ENCODE data around the gene ATIC. TPM values are rescaled to one million over a fixed set of nuclear protein-coding genes. Genes with fewer than 3 reads are reported as not detected.

ATIC gene
- total RNA-seq, 1 experiment from 2014 or later: 84.5 TPM

GRCh38 chr2:215371915-215372897, 60.3 kb downstream of the ATIC start:
- H3K4me3 ChIP-seq (ENCODE audit: low read length): no peak overlapping the region
- no peaks in the 10 kb centered on the region for H3K27me3 ChIP-seq (ENCODE audit: low read length)
- H2AFZ ChIP-seq (ENCODE audit: low read length): no peak overlapping the region
- no peaks in the 10 kb centered on the region for H3K79me2 ChIP-seq (ENCODE audit: low read length)
- no peak overlapping the region for H3K27ac ChIP-seq (ENCODE audit: low read length)
- H4K20me1 ChIP-seq (ENCODE audit: insufficient read depth, low read depth, low read length): no peaks in the 10 kb centered on the region
- H3K4me1 ChIP-seq (ENCODE audit: low read length): no peaks in the 10 kb centered on the region
- H3K4me2 ChIP-seq (ENCODE audit: low read depth, low read length, poor library complexity, severe bottlenecking): no peak overlapping the region
- no peak overlapping the region for H3K9ac ChIP-seq (ENCODE audit: low read length)
- peaks cover 5% of the 10 kb centered on the region; the same call in 1 of the 2 replicates for H3K36me3 ChIP-seq (ENCODE audit: insufficient read depth, low read length)
- no peak for DNase-seq
- no peaks in the 10 kb centered on the region for H3K9me2 ChIP-seq (replicated peaks; ENCODE audit: insufficient read depth, low read length)
- H3K9me3 ChIP-seq (ENCODE audit: low read length): no peaks in the 10 kb centered on the region

GRCh38 chr2:215372968-215373649, 61.2 kb downstream of the ATIC start:
- Histone ChIP-seq H4K20me1 (ENCODE audit: insufficient read depth, low read depth, low read length) (no peaks in the 10 kb centered on the region), H3K27ac (ENCODE audit: low read length) (no peak overlapping the region), H3K36me3 (ENCODE audit: insufficient read depth, low read length) (peaks cover 5% of the 10 kb centered on the region; the same call in 1 of the 2 replicates), H2AFZ (ENCODE audit: low read length) (no peak overlapping the region), H3K9ac (ENCODE audit: low read length) (no peak overlapping the region), H3K9me3 (ENCODE audit: low read length) (no peaks in the 10 kb centered on the region), H3K27me3 (ENCODE audit: low read length) (no peaks in the 10 kb centered on the region), H3K9me2 (replicated peaks; ENCODE audit: insufficient read depth, low read length) (no peaks in the 10 kb centered on the region), H3K4me3 (ENCODE audit: low read length) (no peak overlapping the region), H3K4me2 (ENCODE audit: low read depth, low read length, poor library complexity, severe bottlenecking) (no peak overlapping the region), H3K79me2 (ENCODE audit: low read length) (no peaks in the 10 kb centered on the region), H3K4me1 (ENCODE audit: low read length) (no peaks in the 10 kb centered on the region)
- no peak for DNase-seq

GRCh38 chr2:215374002-215374401, 62.1 kb downstream of the ATIC start:
- Histone ChIP-seq H4K20me1 (ENCODE audit: insufficient read depth, low read depth, low read length) (no peaks in the 10 kb centered on the region), H2AFZ (ENCODE audit: low read length) (no peak overlapping the region), H3K9me2 (replicated peaks; ENCODE audit: insufficient read depth, low read length) (no peaks in the 10 kb centered on the region), H3K9ac (ENCODE audit: low read length) (no peak overlapping the region), H3K4me2 (ENCODE audit: low read depth, low read length, poor library complexity, severe bottlenecking) (no peak overlapping the region), H3K79me2 (ENCODE audit: low read length) (no peaks in the 10 kb centered on the region), H3K4me3 (ENCODE audit: low read length) (no peak overlapping the region), H3K27me3 (ENCODE audit: low read length) (no peaks in the 10 kb centered on the region), H3K4me1 (ENCODE audit: low read length) (no peaks in the 10 kb centered on the region), H3K9me3 (ENCODE audit: low read length) (no peaks in the 10 kb centered on the region), H3K36me3 (ENCODE audit: insufficient read depth, low read length) (peaks cover 5% of the 10 kb centered on the region; the same call in 1 of the 2 replicates), H3K27ac (ENCODE audit: low read length) (no peak overlapping the region)
- no peak for DNase-seq

GRCh38 chr2:215374642-215375466, 63.0 kb downstream of the ATIC start:
- H3K9me3 ChIP-seq (ENCODE audit: low read length): no peaks in the 10 kb centered on the region
- H4K20me1 ChIP-seq (ENCODE audit: insufficient read depth, low read depth, low read length): no peaks in the 10 kb centered on the region
- no peak overlapping the region for H3K4me3 ChIP-seq (ENCODE audit: low read length)
- H2AFZ ChIP-seq (ENCODE audit: low read length): no peak overlapping the region
- H3K9ac ChIP-seq (ENCODE audit: low read length): no peak overlapping the region
- no peak overlapping the region for H3K4me2 ChIP-seq (ENCODE audit: low read depth, low read length, poor library complexity, severe bottlenecking)
- DNase-seq: no peak
- H3K27me3 ChIP-seq (ENCODE audit: low read length): no peaks in the 10 kb centered on the region
- H3K4me1 ChIP-seq (ENCODE audit: low read length): no peaks in the 10 kb centered on the region
- peaks cover 5% of the 10 kb centered on the region; the same call in 1 of the 2 replicates for H3K36me3 ChIP-seq (ENCODE audit: insufficient read depth, low read length)
- no peaks in the 10 kb centered on the region for H3K9me2 ChIP-seq (replicated peaks; ENCODE audit: insufficient read depth, low read length)
- H3K79me2 ChIP-seq (ENCODE audit: low read length): no peaks in the 10 kb centered on the region
- H3K27ac ChIP-seq (ENCODE audit: low read length): no peak overlapping the region

GRCh38 chr2:215375467-215375830, 63.6 kb downstream of the ATIC start:
- Histone ChIP-seq H3K9me2 (replicated peaks; ENCODE audit: insufficient read depth, low read length) (no peaks in the 10 kb centered on the region), H3K4me1 (ENCODE audit: low read length) (no peaks in the 10 kb centered on the region), H3K79me2 (ENCODE audit: low read length) (no peaks in the 10 kb centered on the region), H3K4me3 (ENCODE audit: low read length) (no peak overlapping the region), H3K9ac (ENCODE audit: low read length) (no peak overlapping the region), H4K20me1 (ENCODE audit: insufficient read depth, low read depth, low read length) (no peaks in the 10 kb centered on the region), H3K27ac (ENCODE audit: low read length) (no peak overlapping the region), H3K4me2 (ENCODE audit: low read depth, low read length, poor library complexity, severe bottlenecking) (no peak overlapping the region), H3K9me3 (ENCODE audit: low read length) (no peaks in the 10 kb centered on the region), H3K27me3 (ENCODE audit: low read length) (no peaks in the 10 kb centered on the region), H3K36me3 (ENCODE audit: insufficient read depth, low read length) (peaks cover 5% of the 10 kb centered on the region; the same call in 1 of the 2 replicates), H2AFZ (ENCODE audit: low read length) (no peak overlapping the region)
- DNase-seq: no peak

GRCh38 chr2:215376103-215376780, 64.4 kb downstream of the ATIC start:
- Histone ChIP-seq H3K27ac (ENCODE audit: low read length) (no peak overlapping the region), H3K4me1 (ENCODE audit: low read length) (no peaks in the 10 kb centered on the region), H3K79me2 (ENCODE audit: low read length) (no peaks in the 10 kb centered on the region), H3K36me3 (ENCODE audit: insufficient read depth, low read length) (peaks cover 5% of the 10 kb centered on the region; the same call in 1 of the 2 replicates), H3K4me3 (ENCODE audit: low read length) (no peak overlapping the region), H4K20me1 (ENCODE audit: insufficient read depth, low read depth, low read length) (no peaks in the 10 kb centered on the region), H2AFZ (ENCODE audit: low read length) (no peak overlapping the region), H3K9me3 (ENCODE audit: low read length) (no peaks in the 10 kb centered on the region), H3K4me2 (ENCODE audit: low read depth, low read length, poor library complexity, severe bottlenecking) (no peak overlapping the region), H3K27me3 (ENCODE audit: low read length) (no peaks in the 10 kb centered on the region), H3K9me2 (replicated peaks; ENCODE audit: insufficient read depth, low read length) (no peaks in the 10 kb centered on the region), H3K9ac (ENCODE audit: low read length) (no peak overlapping the region)
- DNase-seq: no peak

- Histone ChIP-seq H3K27me3 (ENCODE audit: low read length) (no peaks in the 10 kb centered on the region), H3K36me3 (ENCODE audit: insufficient read depth, low read length) (peaks cover 5% of the 10 kb centered on the region; the same call in 1 of the 2 replicates), H3K9me3 (ENCODE audit: low read length) (no peaks in the 10 kb centered on the region), H4K20me1 (ENCODE audit: insufficient read depth, low read depth, low read length) (no peaks in the 10 kb centered on the region), H3K27ac (ENCODE audit: low read length) (no peak overlapping the region), H2AFZ (ENCODE audit: low read length) (no peak overlapping the region), H3K79me2 (ENCODE audit: low read length) (no peaks in the 10 kb centered on the region), H3K4me2 (ENCODE audit: low read depth, low read length, poor library complexity, severe bottlenecking) (no peak overlapping the region), H3K9me2 (replicated peaks; ENCODE audit: insufficient read depth, low read length) (no peaks in the 10 kb centered on the region), H3K4me1 (ENCODE audit: low read length) (no peaks in the 10 kb centered on the region), H3K4me3 (ENCODE audit: low read length) (no peak overlapping the region), H3K9ac (ENCODE audit: low read length) (no peak overlapping the region)
- no peak for DNase-seq
Observed at GRCh38 chr2:215377283-215377682, 65.4 kb downstream of the ATIC start.
